OCI-LY3 (cell line): ENCODE results near the gene NSUN3.

Source experiments
- CTCF ChIP-seq: fragments of 200-600, 300-600 bp; sonication (generic); IDR thresholded peaks from 2 replicates; pipeline ENCODE4 v1.5.1; 2014; ENCODE audit warnings: antibody characterized with exemption, low read length, low read depth
- EZH2phosphoT487 ChIP-seq: fragments of 200-600 bp; shearing (Covaris generic); IDR thresholded peaks from 2 replicates; pipeline ENCODE4 v1.6.1; 2018; ENCODE audit warnings: antibody characterized with exemption, mixed run types, low read depth

- TF ChIP-seq CTCF (no peak), EZH2phosphoT487 (no peak)
These were observed 104.9 kb downstream of the NSUN3 start for GRCh38 chr3:94167796-94168195.
